K562 (cell line): Measurements from ENCODE around the gene DGCR6L. TPM values are rescaled to one million over a fixed set of nuclear protein-coding genes. Genes with fewer than 3 reads are reported as not detected.

Experiments
- BHLHE40 ChIP-seq: IDR thresholded peaks from 2 replicates; pipeline ENCODE4 v1.6.1; 2011; ENCODE audit warnings: low read length, improper control_type of control experiment
- ETS2 ChIP-seq: IDR thresholded peaks from 2 replicates; pipeline ENCODE4 v1.6.1; 2016; ENCODE audit warnings: borderline replicate concordance, missing genetic modification characterization, mild to moderate bottlenecking, moderate library complexity, missing compliant biosample characterization; ENCODE audit not compliant: poor library complexity, severe bottlenecking
- FIP1L1 ChIP-seq: fragments of 200-400 bp; formaldehyde crosslinking; IDR thresholded peaks from 2 replicates; pipeline ENCODE4 v1.6.1; 2018; ENCODE audit warnings: mild to moderate bottlenecking, low read depth, low read length; ENCODE audit not compliant: poor library complexity, severe bottlenecking
- MCM2 ChIP-seq: fragments of 450-650 bp; IDR thresholded peaks from 2 replicates; pipeline ENCODE4 v1.6.1; 2017; ENCODE audit warnings: low read depth, mild to moderate bottlenecking
- MCM7 ChIP-seq, 2 experiments: fragments of 450-650 bp; IDR thresholded peaks; 2 replicates each; pipeline ENCODE4 v1.6.1; 2016 to 2018
- MYBL2 ChIP-seq, 2 experiments: fragments of 450-650 bp in 1 of 2; sonication (generic) in 1 of 2; formaldehyde crosslinking in 1 of 2; IDR thresholded peaks; 2 replicates each; pipeline versions ENCODE4 v1.6.1 to v1.8.1; 2017 to 2022; ENCODE audit warnings: borderline replicate concordance in 1 of 2, inconsistent platforms in 1 of 2, low read depth in 1 of 2, mild to moderate bottlenecking in 1 of 2, missing genetic modification reagents in 1 of 2, moderate library complexity in 1 of 2
- NCOA2 ChIP-seq, 2 experiments: fragments of 450-650 bp; IDR thresholded peaks; 2 replicates each; pipeline ENCODE4 v1.6.1; 2018; ENCODE audit warnings: mild to moderate bottlenecking in 2 of 2, moderate library complexity in 1 of 2; ENCODE audit not compliant: partially characterized antibody in 2 of 2
- NEUROD1 ChIP-seq: fragments of 150-350 bp; IDR thresholded peaks from 2 replicates; pipeline ENCODE4 v1.6.1; 2014; ENCODE audit warnings: borderline replicate concordance, low read length, low read depth; ENCODE audit not compliant: partially characterized antibody
- STAT5B ChIP-seq: fragments of 250-450 bp; sonication (Bioruptor Pico); IDR thresholded peaks from 2 replicates; pipeline ENCODE4 v1.8.0; 2021; ENCODE audit warnings: mild to moderate bottlenecking, inconsistent platforms
- TCF7L2 ChIP-seq: fragments of 150-350 bp; IDR thresholded peaks from 2 replicates; pipeline ENCODE4 v1.6.1; 2016; ENCODE audit warnings: low read depth, mild to moderate bottlenecking, low read length, moderate library complexity
- TEAD1 ChIP-seq, 2 experiments: fragments of 450-650 bp in 1 of 2; sonication (generic) in 1 of 2; formaldehyde crosslinking; IDR thresholded peaks; 2 replicates each; pipeline versions ENCODE4 v1.4.0 to v1.8.0; 2020 to 2022; ENCODE audit warnings: mild to moderate bottlenecking in 2 of 2, missing genetic modification reagents in 1 of 2
- TGIF2 ChIP-seq: sonication (generic); formaldehyde crosslinking; IDR thresholded peaks from 2 replicates; pipeline ENCODE4 v1.8.1; 2022; ENCODE audit warnings: mild to moderate bottlenecking, missing genetic modification reagents, moderate library complexity
- ZNF12 ChIP-seq: sonication (generic); formaldehyde crosslinking; IDR thresholded peaks from 2 replicates; pipeline ENCODE4 v1.4.0; 2020; ENCODE audit warnings: mild to moderate bottlenecking, missing genetic modification reagents
- ZNF212 ChIP-seq: fragments of 450-650 bp; formaldehyde crosslinking; IDR thresholded peaks from 2 replicates; pipeline ENCODE4 v1.4.0; 2020; ENCODE audit warnings: mild to moderate bottlenecking
- ZNF324 ChIP-seq: fragments of 250-450 bp; sonication (Bioruptor Pico); IDR thresholded peaks from 2 replicates; pipeline ENCODE4 v1.4.0; 2020; ENCODE audit warnings: mild to moderate bottlenecking
- polyA plus RNA-seq, 8 experiments: library from polyadenylated mRNA; depleted of rRNA in 4 of 8; stranded (reverse) in 5 of 8; unstranded in 3 of 8; fragments of >200 nt; fragmentation: Nextera tagmentation in 2 of 8; fragmentation: Illumina TruSeq in 1 of 8; extraction: Ambion mirVana in 2 of 8; extraction: Trizol in 1 of 8; gene quantifications; 2 replicates each; pipeline versions ENCODE4 v1.2.1 to v1.2.3, GENCODE V29; 2011 to 2014; ENCODE audit warnings: inconsistent platforms in 1 of 8, missing spikeins in 1 of 8
- total RNA-seq, 7 experiments: library from RNA; depleted of rRNA in 6 of 7; stranded (reverse); fragments of >200 nt in 6 of 7; fragmentation: Illumina TruSeq in 2 of 7; extraction: Trizol in 2 of 7; gene quantifications; 2 replicates each; pipeline versions ENCODE4 v1.2.1 to v1.2.3, GENCODE V29; 2011 to 2021; ENCODE audit warnings: low replicate concordance in 1 of 7
- TF ChIP-seq, protein P1 (sequence below): sonication (generic); formaldehyde crosslinking; IDR thresholded peaks from 2 replicates; pipeline ENCODE4 v1.8.0; 2022; ENCODE audit warnings: mild to moderate bottlenecking, missing genetic modification reagents
- TF ChIP-seq, protein P2 (sequence below): fragments of 250-450 bp; sonication (Bioruptor Pico); IDR thresholded peaks from 2 replicates; pipeline ENCODE4 v1.4.0; 2020; ENCODE audit warnings: mild to moderate bottlenecking, moderate library complexity, borderline replicate concordance
- TF ChIP-seq, protein P3 (sequence below): fragments of 450-650 bp; IDR thresholded peaks from 2 replicates; pipeline ENCODE4 v1.6.1; 2017; ENCODE audit warnings: mild to moderate bottlenecking, moderate library complexity
- TF ChIP-seq, protein P4 (sequence below), 2 experiments: IDR thresholded peaks; 2 replicates each; pipeline ENCODE4 v1.6.1; 2011; ENCODE audit warnings: borderline replicate concordance in 1 of 2, control low read depth in 1 of 2, low read depth in 1 of 2, low read length in 1 of 2, mild to moderate bottlenecking in 1 of 2, mixed read lengths in 1 of 2, moderate library complexity in 1 of 2; ENCODE audit not compliant: insufficient read depth in 1 of 2, insufficient read length in 1 of 2, poor library complexity in 1 of 2, severe bottlenecking in 1 of 2; ENCODE audit errors: extremely low read depth in 1 of 2

The DGCR6L gene
- total and polyA plus RNA-seq, 9 of the 15 experiments (the other 6 are each of a cell fraction or from before 2014, with no cell fraction given), result 3.6 to 151 (median 51.0) TPM

DNA sequence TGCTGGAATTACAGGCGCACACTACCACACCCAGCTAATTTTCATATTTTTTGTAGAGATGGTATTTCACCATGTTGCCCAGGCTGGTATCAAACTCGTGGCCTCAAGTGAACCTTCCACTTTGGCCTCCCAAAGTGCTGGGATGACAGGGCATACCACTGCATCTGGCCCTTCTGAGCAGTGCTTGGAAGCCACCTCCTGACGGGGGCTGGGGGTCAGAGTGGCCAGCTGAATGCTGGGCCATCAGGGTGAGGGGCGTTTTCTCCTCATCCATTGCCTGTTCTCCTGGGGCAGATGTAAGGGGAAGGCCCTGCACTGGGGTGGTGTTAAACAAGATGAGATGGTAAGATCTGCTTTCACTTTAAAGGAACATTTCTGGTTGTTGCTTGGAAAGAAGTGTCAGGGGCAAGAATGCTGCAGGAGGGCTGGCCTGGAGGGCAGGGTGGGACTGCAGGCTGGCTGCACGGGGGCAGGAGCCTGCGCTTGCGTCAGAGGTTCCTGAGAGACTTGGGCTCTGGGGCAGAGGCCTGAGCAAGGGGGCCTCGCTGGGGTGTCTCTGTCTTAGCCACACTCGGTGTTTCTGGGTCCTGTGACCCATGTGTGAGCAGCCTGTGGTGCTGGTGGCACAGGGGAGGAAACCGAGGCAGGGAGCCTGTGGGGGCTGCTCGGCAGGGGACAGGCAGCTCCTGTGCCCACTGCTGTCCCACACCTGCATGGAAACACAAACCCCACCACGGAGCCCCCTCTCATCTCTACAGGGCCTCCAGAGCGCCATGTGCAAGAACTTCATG is 17.2 kb downstream of the DGCR6L start (continued):
- TF ChIP-seq, protein P1, sequence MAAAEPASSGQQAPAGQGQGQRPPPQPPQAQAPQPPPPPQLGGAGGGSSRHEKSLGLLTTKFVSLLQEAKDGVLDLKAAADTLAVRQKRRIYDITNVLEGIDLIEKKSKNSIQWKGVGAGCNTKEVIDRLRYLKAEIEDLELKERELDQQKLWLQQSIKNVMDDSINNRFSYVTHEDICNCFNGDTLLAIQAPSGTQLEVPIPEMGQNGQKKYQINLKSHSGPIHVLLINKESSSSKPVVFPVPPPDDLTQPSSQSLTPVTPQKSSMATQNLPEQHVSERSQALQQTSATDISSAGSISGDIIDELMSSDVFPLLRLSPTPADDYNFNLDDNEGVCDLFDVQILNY (CRISPR knock-in tag), result no peak
- TF ChIP-seq ZNF324 (no peak), ZNF12 (CRISPR knock-in tag) (no peak), STAT5B (no peak), MCM2 (no peak), TCF7L2 (no peak), MCM7 (IDR thresholded peaks at IDR 0.05) (no peak), NCOA2 (IDR thresholded peaks at IDR 0.05; ENCODE audit: partially characterized antibody in 2 of 2) (no peak), FIP1L1 (no peak), MYBL2 (IDR thresholded peaks at IDR 0.05; ENCODE audit: low read depth) (no peak), MYBL2 (CRISPR knock-in tag; IDR thresholded peaks at IDR 0.05; ENCODE audit: borderline replicate concordance) (no peak), BHLHE40 (no peak), ZNF212 (CRISPR knock-in tag) (no peak), TGIF2 (CRISPR knock-in tag) (no peak), NEUROD1 (no peak), ETS2 (tag) (no peak), TEAD1 (CRISPR knock-in tag; IDR thresholded peaks at IDR 0.05) (no peak)
- TF ChIP-seq, protein P2, sequence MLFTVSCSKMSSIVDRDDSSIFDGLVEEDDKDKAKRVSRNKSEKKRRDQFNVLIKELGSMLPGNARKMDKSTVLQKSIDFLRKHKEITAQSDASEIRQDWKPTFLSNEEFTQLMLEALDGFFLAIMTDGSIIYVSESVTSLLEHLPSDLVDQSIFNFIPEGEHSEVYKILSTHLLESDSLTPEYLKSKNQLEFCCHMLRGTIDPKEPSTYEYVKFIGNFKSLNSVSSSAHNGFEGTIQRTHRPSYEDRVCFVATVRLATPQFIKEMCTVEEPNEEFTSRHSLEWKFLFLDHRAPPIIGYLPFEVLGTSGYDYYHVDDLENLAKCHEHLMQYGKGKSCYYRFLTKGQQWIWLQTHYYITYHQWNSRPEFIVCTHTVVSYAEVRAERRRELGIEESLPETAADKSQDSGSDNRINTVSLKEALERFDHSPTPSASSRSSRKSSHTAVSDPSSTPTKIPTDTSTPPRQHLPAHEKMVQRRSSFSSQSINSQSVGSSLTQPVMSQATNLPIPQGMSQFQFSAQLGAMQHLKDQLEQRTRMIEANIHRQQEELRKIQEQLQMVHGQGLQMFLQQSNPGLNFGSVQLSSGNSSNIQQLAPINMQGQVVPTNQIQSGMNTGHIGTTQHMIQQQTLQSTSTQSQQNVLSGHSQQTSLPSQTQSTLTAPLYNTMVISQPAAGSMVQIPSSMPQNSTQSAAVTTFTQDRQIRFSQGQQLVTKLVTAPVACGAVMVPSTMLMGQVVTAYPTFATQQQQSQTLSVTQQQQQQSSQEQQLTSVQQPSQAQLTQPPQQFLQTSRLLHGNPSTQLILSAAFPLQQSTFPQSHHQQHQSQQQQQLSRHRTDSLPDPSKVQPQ (CRISPR knock-in tag), result no peak
- TF ChIP-seq, protein P3, sequence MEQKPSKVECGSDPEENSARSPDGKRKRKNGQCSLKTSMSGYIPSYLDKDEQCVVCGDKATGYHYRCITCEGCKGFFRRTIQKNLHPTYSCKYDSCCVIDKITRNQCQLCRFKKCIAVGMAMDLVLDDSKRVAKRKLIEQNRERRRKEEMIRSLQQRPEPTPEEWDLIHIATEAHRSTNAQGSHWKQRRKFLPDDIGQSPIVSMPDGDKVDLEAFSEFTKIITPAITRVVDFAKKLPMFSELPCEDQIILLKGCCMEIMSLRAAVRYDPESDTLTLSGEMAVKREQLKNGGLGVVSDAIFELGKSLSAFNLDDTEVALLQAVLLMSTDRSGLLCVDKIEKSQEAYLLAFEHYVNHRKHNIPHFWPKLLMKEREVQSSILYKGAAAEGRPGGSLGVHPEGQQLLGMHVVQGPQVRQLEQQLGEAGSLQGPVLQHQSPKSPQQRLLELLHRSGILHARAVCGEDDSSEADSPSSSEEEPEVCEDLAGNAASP, result no peak
- TF ChIP-seq, protein P4, sequence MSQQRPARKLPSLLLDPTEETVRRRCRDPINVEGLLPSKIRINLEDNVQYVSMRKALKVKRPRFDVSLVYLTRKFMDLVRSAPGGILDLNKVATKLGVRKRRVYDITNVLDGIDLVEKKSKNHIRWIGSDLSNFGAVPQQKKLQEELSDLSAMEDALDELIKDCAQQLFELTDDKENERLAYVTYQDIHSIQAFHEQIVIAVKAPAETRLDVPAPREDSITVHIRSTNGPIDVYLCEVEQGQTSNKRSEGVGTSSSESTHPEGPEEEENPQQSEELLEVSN (IDR thresholded peaks at IDR 0.05; ENCODE audit: borderline replicate concordance in 1 of 2, extremely low read depth in 1 of 2, insufficient read depth in 1 of 2, insufficient read length in 1 of 2, low read depth in 1 of 2, low read length in 1 of 2, poor library complexity in 1 of 2, severe bottlenecking in 1 of 2), result no peak
